C4-2B (cell line): ENCODE results near the gene NUTM2E.
"Not testable (repeated sequence)": the region's sequence is repeated elsewhere in the genome, so short reads cannot be mapped to it uniquely, and the experiment has no call there.

Experiments used
- CTCF ChIP-seq: fragments of 450-650 bp; conservative IDR thresholded peaks from 2 replicates; pipeline ENCODE4 v1.5.1; 2017; ENCODE audit warnings: mild to moderate bottlenecking
- ZFX ChIP-seq: fragments of 450-650 bp; IDR thresholded peaks from 2 replicates; pipeline ENCODE4 v1.6.1; 2017

GRCh38 chr10:79862803-79863202 is 36.3 kb downstream of the NUTM2E start:
- TF ChIP-seq CTCF, ZFX: not testable (repeated sequence)
